ENCODE data around the gene NME4.
A peak's percentile ranks its signal among the peaks of the same experiment; 100 is the strongest.
"Not testable (repeated sequence)": the region's sequence is repeated elsewhere in the genome, so short reads cannot be mapped to it uniquely, and the experiment has no call there.

The NME4 gene

DNA sequence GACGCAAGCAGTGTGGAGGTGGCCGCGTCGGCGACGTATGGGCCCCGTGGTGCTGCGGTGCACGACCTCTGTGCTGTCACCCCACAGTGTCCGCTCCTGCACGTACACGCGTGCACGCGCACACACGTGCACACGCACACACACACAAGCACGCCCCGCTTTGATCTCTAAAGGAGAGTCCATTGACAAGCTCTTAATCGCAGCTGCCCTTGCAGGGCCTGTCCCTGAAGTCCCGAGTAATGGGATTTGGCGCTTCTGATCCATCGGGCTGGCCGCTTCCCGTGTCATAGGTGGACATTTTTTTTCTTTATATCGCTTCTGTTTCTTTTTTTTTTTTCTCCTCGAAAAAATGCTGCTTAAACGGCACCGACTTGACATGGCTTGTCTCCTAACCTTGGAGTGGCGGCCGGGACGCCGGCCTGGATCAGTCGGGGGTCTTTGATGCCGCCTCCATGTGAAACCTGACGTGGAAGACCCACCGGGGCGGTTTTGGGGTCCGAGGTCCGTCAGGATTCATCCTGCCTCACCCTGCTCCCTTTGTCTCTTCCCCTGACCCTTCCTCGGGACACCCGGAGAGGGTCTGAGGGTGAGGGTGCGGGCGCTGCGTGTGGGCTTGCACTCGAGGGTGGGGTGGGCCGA lies 36.2 kb upstream of the NME4 start:
- H3K4me3 ChIP-seq (replicated peaks; ENCODE audit: low read depth, low read length): no peak overlapping the region

DNA sequence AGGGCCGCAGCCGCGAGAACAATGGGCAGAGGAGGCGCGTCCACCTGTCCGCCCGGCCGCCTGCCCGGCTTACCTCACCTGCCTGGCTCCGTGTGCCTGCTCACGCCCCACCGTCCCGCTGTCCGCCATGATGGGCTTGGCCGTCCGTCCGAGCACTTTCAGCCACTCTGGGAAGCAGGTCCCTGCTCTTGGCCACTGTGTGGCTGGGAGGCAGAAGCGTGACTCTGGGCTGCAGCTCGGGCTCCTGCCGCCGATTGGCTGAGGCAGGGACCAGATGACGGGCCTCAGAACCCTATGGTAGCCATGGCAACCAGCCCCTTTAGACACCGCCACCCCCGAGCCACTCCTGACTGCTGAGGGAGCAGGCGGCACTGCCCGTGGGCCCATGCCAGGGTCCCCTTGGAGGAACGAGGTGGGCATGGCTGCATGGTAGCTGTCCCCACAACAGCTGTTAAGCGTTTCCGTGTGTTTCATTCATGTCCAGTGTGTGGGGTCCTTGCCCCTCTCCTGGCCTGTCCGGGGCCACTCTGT lies 35.6 kb upstream of the NME4 start:
- H3K4me3 ChIP-seq (replicated peaks; ENCODE audit: low read depth, low read length): no peak overlapping the region
- no peak for DNase-seq (ENCODE audit: low read depth)
- TF ChIP-seq, protein P1, sequence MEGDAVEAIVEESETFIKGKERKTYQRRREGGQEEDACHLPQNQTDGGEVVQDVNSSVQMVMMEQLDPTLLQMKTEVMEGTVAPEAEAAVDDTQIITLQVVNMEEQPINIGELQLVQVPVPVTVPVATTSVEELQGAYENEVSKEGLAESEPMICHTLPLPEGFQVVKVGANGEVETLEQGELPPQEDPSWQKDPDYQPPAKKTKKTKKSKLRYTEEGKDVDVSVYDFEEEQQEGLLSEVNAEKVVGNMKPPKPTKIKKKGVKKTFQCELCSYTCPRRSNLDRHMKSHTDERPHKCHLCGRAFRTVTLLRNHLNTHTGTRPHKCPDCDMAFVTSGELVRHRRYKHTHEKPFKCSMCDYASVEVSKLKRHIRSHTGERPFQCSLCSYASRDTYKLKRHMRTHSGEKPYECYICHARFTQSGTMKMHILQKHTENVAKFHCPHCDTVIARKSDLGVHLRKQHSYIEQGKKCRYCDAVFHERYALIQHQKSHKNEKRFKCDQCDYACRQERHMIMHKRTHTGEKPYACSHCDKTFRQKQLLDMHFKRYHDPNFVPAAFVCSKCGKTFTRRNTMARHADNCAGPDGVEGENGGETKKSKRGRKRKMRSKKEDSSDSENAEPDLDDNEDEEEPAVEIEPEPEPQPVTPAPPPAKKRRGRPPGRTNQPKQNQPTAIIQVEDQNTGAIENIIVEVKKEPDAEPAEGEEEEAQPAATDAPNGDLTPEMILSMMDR (IDR thresholded peaks at IDR 0.05; ENCODE audit: low read length, missing control alignments): no peak

More for the DNA sequence above, 36.2 kb upstream of the NME4 start:
- DNase-seq (ENCODE audit: low read depth): no peak
- TF ChIP-seq, protein P1 (IDR thresholded peaks at IDR 0.05; ENCODE audit: low read length, missing control alignments): no peak

DNA sequence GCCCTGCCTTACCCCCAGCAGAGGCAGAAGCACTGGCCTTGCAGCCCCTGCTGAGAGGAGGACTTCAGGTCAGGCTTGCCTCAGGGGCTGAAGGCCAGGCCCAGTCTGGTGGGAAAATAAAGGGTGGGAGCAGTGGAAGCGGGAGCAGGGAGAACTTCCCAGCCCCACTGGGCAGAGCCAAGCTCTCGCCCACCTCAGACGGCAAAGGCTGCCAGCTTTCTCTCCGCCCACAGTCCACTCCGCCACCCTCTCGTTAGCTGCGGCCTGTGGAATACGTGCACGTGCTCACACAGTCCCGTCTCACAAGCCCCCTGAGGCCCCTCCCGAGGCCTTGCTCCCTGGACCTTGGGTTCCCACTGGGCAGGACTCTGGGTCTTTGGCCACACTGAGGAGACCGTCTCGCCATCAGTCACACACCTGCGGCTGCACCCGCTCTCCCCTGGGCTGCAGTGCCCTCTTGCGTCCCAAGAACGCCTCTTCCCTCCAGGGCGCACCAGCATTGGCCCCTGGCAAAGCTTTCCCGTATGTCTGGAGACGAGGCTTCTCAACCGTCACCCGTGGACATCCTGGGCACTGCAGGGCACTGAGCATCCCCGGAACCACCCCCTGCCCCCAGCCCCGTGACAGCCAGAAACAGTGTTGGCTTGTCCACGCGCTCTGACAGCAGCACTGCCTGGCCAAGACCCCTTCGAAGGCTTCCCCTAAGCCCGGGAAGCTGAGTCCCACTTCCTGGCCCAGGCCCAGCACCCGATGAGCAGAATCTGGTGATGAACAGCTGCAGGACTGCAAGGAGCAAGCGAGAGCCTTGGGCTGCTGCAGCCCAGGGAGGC lies 34.9 kb upstream of the NME4 start:
- TF ChIP-seq, protein P1 (IDR thresholded peaks at IDR 0.05; ENCODE audit: low read length, missing control alignments): peak; percentile 78
- peak; percentile 81 for DNase-seq (ENCODE audit: low read depth)
- H3K4me3 ChIP-seq (replicated peaks; ENCODE audit: low read depth, low read length): no peak overlapping the region

GRCh38 chr16:362702-362999 lies 34.3 kb upstream of the NME4 start:
- DNase-seq (ENCODE audit: low read depth); H3K4me3 ChIP-seq (replicated peaks; ENCODE audit: low read depth, low read length): not testable (repeated sequence)

- DNase-seq (ENCODE audit: low read depth): no peak
- TF ChIP-seq, protein P1 (IDR thresholded peaks at IDR 0.05; ENCODE audit: low read length, missing control alignments): no peak
- H3K4me3 ChIP-seq (replicated peaks; ENCODE audit: low read depth, low read length): no peak overlapping the region
Observed at GRCh38 chr16:363110-363765, 33.8 kb upstream of the NME4 start.

DNA sequence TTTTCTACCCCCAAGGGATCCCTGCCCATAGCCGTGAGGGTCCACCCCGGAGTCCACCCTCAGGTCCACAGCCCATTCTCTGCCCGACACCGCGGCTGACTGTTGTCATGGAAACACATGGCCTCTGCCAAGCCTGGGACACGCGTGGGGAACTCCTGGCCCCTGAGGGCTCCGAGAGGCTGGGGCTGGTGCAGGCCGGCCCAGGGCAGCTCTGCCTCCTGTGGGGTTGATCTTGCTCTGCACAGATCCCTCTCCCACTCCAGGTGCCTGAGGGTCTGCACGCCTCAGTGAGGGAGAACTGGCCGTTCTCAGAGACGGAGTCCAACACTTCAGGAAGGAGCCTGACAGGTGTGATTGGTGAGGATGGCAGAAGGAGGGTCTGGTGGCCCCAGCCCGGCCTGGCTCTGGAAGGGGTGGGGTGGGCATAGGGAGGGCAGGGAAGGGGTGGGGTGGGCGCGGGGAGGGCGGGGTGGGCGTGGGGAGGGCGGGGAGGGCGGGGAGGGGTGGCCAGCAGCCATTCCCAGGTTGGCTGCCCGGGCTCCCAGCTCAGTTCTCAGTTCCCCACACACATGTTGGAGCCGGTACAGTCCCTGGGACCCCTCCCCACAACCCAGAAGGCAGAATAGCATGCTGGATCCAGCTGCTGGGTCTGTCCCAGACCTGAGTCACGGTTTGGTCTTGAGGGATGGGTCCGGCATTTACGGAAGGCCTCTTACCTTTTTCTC lies 33.1 kb upstream of the NME4 start:
- no peak for DNase-seq (ENCODE audit: low read depth)
- TF ChIP-seq, protein P1 (IDR thresholded peaks at IDR 0.05; ENCODE audit: low read length, missing control alignments): no peak
- no peak overlapping the region for H3K4me3 ChIP-seq (replicated peaks; ENCODE audit: low read depth, low read length)
